Subcutaneous adipose tissue (tissue), 4 donors: ENCODE measurements around the gene SPRR2A. TPM values are rescaled to one million over a fixed set of nuclear protein-coding genes. Genes with fewer than 3 reads are reported as not detected.

ENCODE experiments used
- CTCF ChIP-seq: fragments of 450-650 bp; IDR thresholded peaks from one replicate; pipeline ENCODE4 v1.5.1; 2016; ENCODE audit warnings: low read depth, mild to moderate bottlenecking, control low read depth, antibody characterized with exemption, moderate library complexity
- small RNA-seq: library from RNA; depleted of rRNA; stranded (forward); fragments of <200 nt; gene quantifications from one replicate; pipeline ENCODE3, GENCODE V24; 2016
- total RNA-seq, 4 donors: library from RNA; depleted of rRNA; stranded (reverse); fragments of >200 nt; gene quantifications; one replicate each; pipeline ENCODE4 v1.1.0, GENCODE V29; 2016

SPRR2A gene
- total RNA-seq, 4 donors from 2014 or later = not detected

- no peak for TF ChIP-seq CTCF
These were observed 32.9 kb downstream of the SPRR2A start for GRCh38 chr1:153024413-153024812.

GRCh38 chr1:153023109-153023508, 34.2 kb downstream of the SPRR2A start:
- no peak for TF ChIP-seq CTCF

Small RNA genes lying within 50 kb of the gene (small RNA-seq; reads per million reads assigned to genes)
- gene AL356867.1 = not detected
- gene RF00322 = not detected

Other genes with a start within 250 kb of the SPRR2A start
- gene LCE1B, start 245.5 kb downstream of the SPRR2A start, total RNA-seq = not detected
- not detected for gene LCE1A, start 230.0 kb downstream of the SPRR2A start, total RNA-seq
- gene LCE6A, start 214.7 kb downstream of the SPRR2A start, total RNA-seq = not detected
- not detected for gene LCE7A, start 197.5 kb downstream of the SPRR2A start, total RNA-seq
- not detected for gene SMCP, start 179.2 kb downstream of the SPRR2A start, total RNA-seq
- not detected for gene IVL, start 149.0 kb downstream of the SPRR2A start, total RNA-seq
- not detected for gene SPRR5, start 110.3 kb downstream of the SPRR2A start, total RNA-seq
- gene SPRR4, start 86.9 kb downstream of the SPRR2A start, total RNA-seq = not detected
- not detected for gene SPRR1A, start 73.4 kb downstream of the SPRR2A start, total RNA-seq
- gene SPRR3, start 55.8 kb downstream of the SPRR2A start, total RNA-seq = not detected
- gene SPRR1B, start 26.3 kb downstream of the SPRR2A start, total RNA-seq = not detected
- not detected for gene SPRR2D, start 16.4 kb downstream of the SPRR2A start, total RNA-seq
- gene SPRR2B, start 14.1 kb upstream of the SPRR2A start, total RNA-seq = not detected
- gene SPRR2E, start 37.0 kb upstream of the SPRR2A start, total RNA-seq = not detected
- gene SPRR2F, start 56.0 kb upstream of the SPRR2A start, total RNA-seq = not detected
- not detected for gene SPRR2G, start 93.4 kb upstream of the SPRR2A start, total RNA-seq
- not detected for gene LELP1, start 145.9 kb upstream of the SPRR2A start, total RNA-seq
- gene PRR9, start 160.1 kb upstream of the SPRR2A start, total RNA-seq = not detected
- gene LORICRIN, start 202.2 kb upstream of the SPRR2A start, total RNA-seq = not detected